ENCODE results near the gene RFPL1. TPM values are rescaled to one million over a fixed set of nuclear protein-coding genes. Genes with fewer than 3 reads are reported as not detected.

The RFPL1 gene
- total RNA-seq, 2 donors from 2014 or later: not detected

Other genes starting within 250 kb of the RFPL1 start
- not detected for gene EMID1, start 232.7 kb upstream of the RFPL1 start, total RNA-seq
- 10 to 100 TPM; 19.2 to 36.8 TPM for gene RHBDD3, start 170.6 kb upstream of the RFPL1 start, total RNA-seq
- gene EWSR1, start 170.3 kb upstream of the RFPL1 start, total RNA-seq: 100 to 1,000 TPM; 231 to 319 TPM
- gene GAS2L1, start 131.9 kb upstream of the RFPL1 start, total RNA-seq: 1 to 10 TPM; 1.9 to 2.9 TPM
- gene RASL10A, start 122.9 kb upstream of the RFPL1 start, total RNA-seq: under 1 TPM; 0.58 to 0.61 TPM
- gene AP1B1, start 50.0 kb upstream of the RFPL1 start, total RNA-seq: 10 to 100 TPM; 33.8 to 83.7 TPM
- 1 to 10 TPM; 1.3 to 2.9 TPM for gene NEFH, start 41.6 kb downstream of the RFPL1 start, total RNA-seq
- gene THOC5, start 115.2 kb downstream of the RFPL1 start, total RNA-seq: 10 to 100 TPM; 51.4 to 65.9 TPM
- gene NIPSNAP1, start 142.5 kb downstream of the RFPL1 start, total RNA-seq: 10 to 100 TPM; 33.0 to 44.1 TPM
- 10 to 100 TPM; 28.5 to 59.9 TPM for gene NF2, start 165.1 kb downstream of the RFPL1 start, total RNA-seq

Data from activated T-helper 17 cell treated with anti-CD3 and anti-CD28 coated beads, Interleukin-2, amount 50 U/mL, for 72 hours (primary cell).